GM23248 (cell line): ENCODE data around the gene JHY.

Experiments used
- EZH2 ChIP-seq: fragments of 200-600 bp; sonication (generic); IDR thresholded peaks from 2 replicates; pipeline ENCODE4 v1.6.1; 2018; ENCODE audit warnings: antibody characterized with exemption, mild to moderate bottlenecking; ENCODE audit not compliant: insufficient read depth, poor library complexity, severe bottlenecking
- EZH2phosphoT487 ChIP-seq: fragments of 200-600 bp; sonication (generic); IDR thresholded peaks from 2 replicates; pipeline ENCODE4 v1.6.1; 2018; ENCODE audit warnings: antibody characterized with exemption, moderate library complexity, mild to moderate bottlenecking, low read depth; ENCODE audit not compliant: insufficient read depth

DNA sequence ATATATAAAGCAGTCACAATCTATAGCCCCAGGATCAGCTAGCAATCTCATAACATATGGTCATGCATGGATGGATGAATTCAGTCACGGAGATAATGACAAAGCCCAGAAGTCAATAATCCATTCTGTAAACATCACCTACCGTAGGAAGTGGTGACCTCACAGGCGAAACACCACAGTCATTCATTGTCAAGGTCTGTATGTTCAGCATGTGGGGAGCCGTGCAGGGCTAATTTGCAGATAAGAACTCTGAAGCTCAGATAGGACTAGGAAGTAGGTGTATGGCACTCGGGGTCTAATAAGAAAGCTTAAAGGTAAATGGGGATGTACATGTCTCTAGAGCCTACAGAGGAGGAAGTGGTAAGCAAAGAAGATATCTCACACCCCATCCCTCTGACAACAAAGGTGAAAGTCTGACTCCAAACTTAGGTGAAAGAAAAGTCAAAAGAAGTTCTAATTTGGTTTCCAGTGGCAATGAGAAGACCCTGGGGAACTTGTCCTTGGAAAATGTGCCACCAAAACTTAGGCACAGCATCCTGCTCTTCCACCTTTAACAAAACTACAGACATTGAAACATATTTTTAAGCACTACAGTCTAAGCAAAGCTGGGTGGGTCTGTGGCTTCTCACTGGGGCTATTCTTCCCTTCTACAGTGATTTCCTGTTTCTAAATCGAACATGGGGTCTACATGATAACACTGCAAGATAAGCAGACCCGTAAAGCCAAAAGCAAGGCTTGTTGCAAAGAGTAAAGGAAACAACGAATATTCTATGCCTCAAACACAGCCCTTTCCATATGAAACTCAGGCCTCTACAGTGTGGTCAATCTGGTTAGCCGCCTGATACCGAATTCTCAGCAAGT is 39.0 kb upstream of the JHY start:
- TF ChIP-seq EZH2phosphoT487 (no peak), EZH2 (no peak)
